HG02840 (cell line): ENCODE measurements around the gene H6PD.
"Not testable (repeated sequence)": the region's sequence is repeated elsewhere in the genome, so short reads cannot be mapped to it uniquely, and the experiment has no call there.

Experiments
- ATAC-seq: cut with Tn5 transposase; IDR thresholded peaks from one replicate; pipeline ENCODE4 v1.9.1; 2021; ENCODE audit warnings: mild to moderate bottlenecking, moderate library complexity, moderate number of reproducible peaks; ENCODE audit not compliant: unreplicated experiment, low FRiP score

Gene H6PD

DNA sequence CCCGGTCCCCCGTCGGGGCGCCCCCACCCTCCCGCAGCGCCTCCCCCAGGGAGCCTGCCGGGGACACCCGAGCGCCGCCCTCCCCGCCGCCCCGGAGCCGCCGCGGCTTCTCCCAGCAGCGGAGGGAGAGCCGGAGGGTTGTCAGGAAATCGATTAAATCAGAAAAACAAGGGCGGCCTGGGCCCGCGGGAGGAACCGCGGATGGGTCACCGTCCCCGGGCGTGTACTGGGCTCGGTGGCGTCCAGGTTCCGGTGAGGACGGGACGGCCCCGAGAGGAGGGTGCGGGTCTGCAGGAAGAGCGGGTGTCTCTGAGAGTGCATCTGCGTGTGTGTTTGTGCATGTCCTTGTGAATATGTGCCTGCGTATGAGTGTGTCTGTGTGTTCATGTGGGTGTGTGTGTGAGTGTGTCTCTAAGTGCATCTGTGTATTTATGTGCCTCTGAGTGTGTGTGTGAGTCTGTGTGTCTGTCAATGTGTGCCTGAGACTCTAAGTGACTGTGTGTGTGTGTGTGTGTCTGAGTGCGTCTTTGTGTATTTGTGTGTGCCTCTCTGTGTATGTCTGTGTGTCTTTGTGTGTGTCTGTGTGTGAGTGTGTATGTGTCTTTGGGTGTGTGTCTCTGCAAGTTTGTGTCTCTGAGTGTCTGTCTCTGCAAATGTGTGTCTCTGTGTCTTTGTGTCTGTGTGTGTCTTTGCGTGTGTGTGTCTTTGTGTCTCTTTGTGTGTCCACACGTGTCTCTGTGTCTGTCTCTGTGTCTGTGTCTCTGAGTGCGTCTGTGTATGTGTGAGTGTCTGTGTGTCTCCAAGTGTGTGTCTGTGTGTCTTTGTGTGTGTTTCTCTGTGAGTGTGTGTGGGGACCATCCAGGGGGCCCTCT is 59.2 kb downstream of the H6PD start:
- ATAC-seq, result no peak

- ATAC-seq, result no peak
Measured at GRCh38 chr1:9294405-9294773, 59.8 kb downstream of the H6PD start.

DNA sequence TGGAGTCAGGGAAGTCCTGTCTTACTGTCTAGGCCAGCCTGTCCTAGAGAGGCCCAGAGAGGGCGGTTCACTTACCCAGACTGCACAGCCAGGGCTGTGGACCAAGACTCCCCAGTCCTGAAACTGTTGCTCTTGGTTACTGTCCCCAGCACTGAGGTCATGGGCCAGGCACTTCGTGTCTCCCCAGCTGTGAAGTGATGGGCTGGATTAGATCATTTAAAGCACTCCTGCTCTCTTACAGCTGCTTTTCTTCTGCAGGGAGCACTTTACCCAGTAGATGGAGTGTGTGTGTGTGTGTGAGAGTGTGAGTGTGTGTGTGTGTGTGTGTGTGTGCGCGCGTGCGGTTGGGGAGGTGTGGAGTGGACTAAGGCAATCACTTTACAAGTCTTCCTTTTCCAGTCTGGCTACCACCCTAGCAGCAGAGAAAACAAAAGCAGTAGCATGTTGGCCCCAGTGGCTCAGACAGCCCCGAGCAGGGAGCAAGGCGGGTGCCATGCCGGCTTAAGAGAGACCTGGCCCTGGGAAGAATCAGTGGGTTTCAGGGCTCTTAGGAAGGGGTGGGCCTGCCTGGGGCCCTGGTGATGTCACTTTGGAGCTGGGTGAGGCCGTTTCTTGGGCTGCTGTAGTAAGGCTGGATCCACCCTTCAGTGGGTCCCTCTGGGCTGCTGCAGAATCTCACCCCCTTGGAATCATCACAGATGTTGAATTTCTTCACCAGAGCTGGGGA is 60.5 kb downstream of the H6PD start:
- ATAC-seq, result no peak

GRCh38 chr1:9295884-9296283 is 61.3 kb downstream of the H6PD start:
- no peak for ATAC-seq

DNA sequence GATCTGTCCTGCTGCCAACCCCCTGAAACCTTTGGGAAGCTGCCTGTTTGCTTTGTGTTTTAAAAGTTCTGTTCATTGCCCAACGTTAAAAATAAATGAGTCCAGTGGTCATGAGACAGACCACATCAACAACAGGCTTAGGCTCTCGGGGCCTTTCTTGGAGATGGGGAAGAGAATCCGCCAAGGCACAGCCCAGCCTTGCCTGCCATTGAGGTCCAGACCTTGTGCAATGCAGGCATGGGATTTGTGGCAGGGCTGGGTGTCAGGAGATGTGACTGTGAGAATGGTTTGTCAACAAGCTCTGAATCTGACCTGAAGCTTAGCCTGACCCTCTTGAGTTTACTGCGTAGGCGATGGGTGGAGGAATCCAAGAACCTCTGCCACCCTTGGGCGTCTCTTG is 62.3 kb downstream of the H6PD start:
- ATAC-seq, result no peak

DNA sequence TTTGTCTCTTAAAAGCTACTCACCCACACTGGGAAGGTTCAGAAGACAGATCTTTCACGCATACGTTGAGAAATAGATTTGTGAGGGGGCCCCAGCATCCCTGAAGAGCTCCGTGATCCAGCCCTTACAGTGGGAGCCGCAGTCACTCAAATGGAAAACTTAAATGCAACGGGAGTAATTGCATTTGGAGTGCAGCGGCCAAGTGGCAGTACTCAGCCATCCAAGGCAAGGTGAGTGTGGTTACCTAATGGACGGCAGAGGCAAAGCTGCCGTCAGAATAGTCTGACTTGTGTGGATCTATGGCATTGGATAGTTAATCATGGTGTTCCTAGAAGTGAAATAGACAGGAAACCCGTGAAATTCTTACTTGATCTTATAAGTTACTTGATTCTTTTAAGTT is 63.3 kb downstream of the H6PD start:
- no peak for ATAC-seq

DNA sequence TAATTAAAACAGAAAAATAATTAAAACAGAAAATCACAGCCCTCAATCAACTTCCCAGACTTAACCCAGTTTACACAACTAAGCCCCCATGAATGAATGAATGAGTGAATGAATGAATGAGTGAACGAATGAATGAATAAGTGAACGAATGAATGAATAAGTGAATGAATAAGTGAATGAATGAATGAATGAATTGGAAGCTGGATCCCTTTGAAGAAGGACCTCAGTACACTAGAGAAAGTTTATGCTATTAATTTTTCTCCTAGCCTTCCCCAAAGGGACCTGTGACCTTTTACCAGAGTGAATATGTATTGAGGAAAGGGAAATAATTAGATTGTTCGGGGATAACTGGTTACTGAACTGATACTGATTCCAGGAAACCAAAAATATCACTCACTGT is 63.7 kb downstream of the H6PD start:
- ATAC-seq, result no peak

- ATAC-seq, result not testable (repeated sequence)
Measured at GRCh38 chr1:9299571-9300541, 65.3 kb downstream of the H6PD start.

GRCh38 chr1:9300573-9300972 is 66.0 kb downstream of the H6PD start:
- ATAC-seq, result no peak

- no peak for ATAC-seq
Measured at GRCh38 chr1:9302745-9303524, 68.4 kb downstream of the H6PD start.

DNA sequence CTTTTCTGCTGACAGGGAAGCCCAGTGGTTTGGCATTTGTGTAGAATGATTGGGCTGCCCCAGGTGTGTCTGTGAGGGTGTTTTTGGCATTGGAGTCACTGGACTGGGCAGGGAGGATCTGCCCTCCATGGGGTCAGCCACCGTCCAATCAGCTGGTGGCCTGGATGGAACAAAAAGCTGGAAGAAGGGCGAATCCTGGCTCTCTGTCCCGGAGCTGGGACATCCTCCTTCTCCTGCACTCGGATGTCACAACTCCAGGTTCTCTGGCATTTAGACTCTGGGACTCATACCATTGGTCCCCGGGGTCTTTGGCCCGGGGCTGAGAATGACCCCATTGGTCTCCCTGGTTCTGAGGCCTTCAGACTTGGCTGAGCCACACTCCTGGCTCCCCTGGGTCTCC is 69.3 kb downstream of the H6PD start:
- ATAC-seq, result no peak

DNA sequence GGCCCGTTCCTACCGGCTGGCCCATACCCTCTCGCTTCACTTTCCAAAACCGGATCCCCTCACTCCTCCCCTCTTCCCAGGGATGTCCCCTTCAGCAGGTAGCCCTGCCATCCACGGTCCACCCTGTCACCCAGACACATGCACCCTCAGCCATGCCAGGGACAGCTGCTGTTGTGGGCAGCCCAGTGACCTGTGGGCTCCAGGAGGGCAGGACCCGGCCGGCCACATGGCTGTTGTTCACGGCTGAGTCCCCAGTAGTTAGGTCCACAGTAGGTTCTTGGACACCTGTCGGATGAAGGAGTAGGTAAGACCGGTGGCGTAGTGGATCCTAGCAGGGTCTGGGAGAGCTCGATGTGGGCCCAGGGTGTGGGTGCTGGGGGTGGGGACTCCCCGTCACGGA is 70.6 kb downstream of the H6PD start:
- ATAC-seq, result no peak

GRCh38 chr1:9306006-9306405 is 71.4 kb downstream of the H6PD start:
- ATAC-seq, result no peak

- ATAC-seq, result no peak
Measured at GRCh38 chr1:9307303-9307702, 72.7 kb downstream of the H6PD start.

GRCh38 chr1:9308236-9308785 is 73.7 kb downstream of the H6PD start:
- ATAC-seq, result no peak

- no peak for ATAC-seq
Measured at GRCh38 chr1:9309080-9309479, 74.5 kb downstream of the H6PD start.

GRCh38 chr1:9309991-9310390 is 75.4 kb downstream of the H6PD start:
- ATAC-seq, result no peak

DNA sequence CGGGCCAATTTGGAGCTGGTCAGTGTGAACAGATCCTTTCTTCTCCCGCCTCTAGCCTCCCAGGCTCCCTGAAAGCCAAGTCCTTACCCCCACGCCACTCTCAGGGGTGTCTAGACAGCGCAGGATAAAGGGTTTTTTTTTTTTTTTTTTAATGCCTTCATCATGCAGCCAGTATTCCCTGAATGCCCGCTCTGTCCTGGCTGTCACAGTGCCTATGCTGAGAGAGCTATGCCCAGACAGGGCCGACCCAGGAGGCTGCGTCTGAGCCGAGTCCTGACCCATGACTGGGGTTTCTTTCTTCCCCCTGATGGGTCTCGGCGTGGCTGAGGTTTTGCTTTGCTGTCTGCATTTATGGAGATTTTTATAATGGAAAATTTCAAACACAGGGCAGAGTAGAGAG is 76.5 kb downstream of the H6PD start:
- no peak for ATAC-seq

GRCh38 chr1:9311479-9311878 is 76.9 kb downstream of the H6PD start:
- no peak for ATAC-seq
